Endodermal cell (in vitro differentiated cells): ENCODE measurements around the gene CBFA2T2. TPM values are rescaled to one million over a fixed set of nuclear protein-coding genes. Genes with fewer than 3 reads are reported as not detected.

Experiments
- DNase-seq: peaks from one replicate; pipeline ENCODE4 v3.0.0-alpha.2; 2017
- H3K27ac ChIP-seq: 2 replicates; pipeline ENCODE4 v1.5.1; 2013; ENCODE audit warnings: mild to moderate bottlenecking, low read depth, low read length, moderate library complexity
- H3K27me3 ChIP-seq: 2 replicates; pipeline ENCODE4 v1.6.1; 2013; ENCODE audit warnings: mild to moderate bottlenecking, low read length, moderate library complexity; ENCODE audit not compliant: insufficient read depth, control insufficient read depth, poor library complexity, severe bottlenecking
- H3K36me3 ChIP-seq: 2 replicates; pipeline ENCODE4 v1.7.0; 2013; ENCODE audit warnings: mild to moderate bottlenecking, low read length, moderate library complexity; ENCODE audit not compliant: control insufficient read depth, insufficient read depth
- H3K4me1 ChIP-seq: one replicate; pipeline ENCODE4 v1.7.0; 2013; ENCODE audit warnings: low read length; ENCODE audit not compliant: control insufficient read depth, insufficient read depth
- H3K4me3 ChIP-seq: 2 replicates; pipeline ENCODE4 v1.5.1; 2013; ENCODE audit warnings: mild to moderate bottlenecking, low read length, moderate library complexity
- H3K9ac ChIP-seq: 2 replicates; pipeline ENCODE4 v1.6.1; 2013; ENCODE audit warnings: mild to moderate bottlenecking, low read length, moderate library complexity; ENCODE audit not compliant: poor library complexity, severe bottlenecking; ENCODE audit errors: extremely low read depth
- H3K9me3 ChIP-seq: 2 replicates; pipeline ENCODE4 v1.6.1; 2013; ENCODE audit warnings: mild to moderate bottlenecking, low read length, moderate library complexity; ENCODE audit not compliant: control insufficient read depth
- H3K27ac Mint-ChIP-seq: 2 replicates; pipeline ENCODE4 v1.8.0; 2020; ENCODE audit warnings: mixed read lengths
- H3K27me3 Mint-ChIP-seq: 2 replicates; pipeline ENCODE4 v1.8.0; 2021; ENCODE audit warnings: mild to moderate bottlenecking, mixed read lengths; ENCODE audit not compliant: insufficient read depth
- H3K36me3 Mint-ChIP-seq: 2 replicates; pipeline ENCODE4 v1.8.0; 2020; ENCODE audit warnings: low read depth, mixed read lengths
- H3K4me1 Mint-ChIP-seq: 2 replicates; pipeline ENCODE4 v1.8.0; 2020; ENCODE audit warnings: mixed read lengths
- H3K4me3 Mint-ChIP-seq: 2 replicates; pipeline ENCODE4 v1.8.0; 2020; ENCODE audit warnings: mild to moderate bottlenecking, moderate library complexity, mixed read lengths
- H3K9me3 Mint-ChIP-seq: 2 replicates; pipeline ENCODE4 v1.8.0; 2020; ENCODE audit warnings: mild to moderate bottlenecking, mixed read lengths
- WGBS, 2 experiments: methylation state at CpG; one replicate each; pipeline versions ENCODE4 v1.1.5 to v1.1.7; 2013; ENCODE audit warnings: missing lambda C conversion rate in 2 of 2, mixed read lengths in 1 of 2; ENCODE audit not compliant: insufficient coverage in 1 of 2, insufficient read length in 1 of 2; 5-methylcytosine and 5-hydroxymethylcytosine counted together
- total RNA-seq, 2 donors: library from RNA; stranded (reverse); fragmentation: NEBNext Ultra II Directional in 1 of 2; extraction: Animal tissue kit (Norgen Biotek cat#: 25700) in 1 of 2; gene quantifications; 2 replicates in 1 of 2; 3 replicates in 1 of 2; pipeline ENCODE4 v1.2.1, GENCODE V29; 2021
- TF ChIP-seq, protein P1 (sequence below): fragments of 200-600 bp; sonication (generic); conservative IDR thresholded peaks from 2 replicates; pipeline ENCODE4 v1.5.0; 2021; ENCODE audit warnings: antibody characterized with exemption, mild to moderate bottlenecking

The CBFA2T2 gene
- total RNA-seq, 2 donors from 2014 or later: 26.8 to 32.7 TPM

DNA sequence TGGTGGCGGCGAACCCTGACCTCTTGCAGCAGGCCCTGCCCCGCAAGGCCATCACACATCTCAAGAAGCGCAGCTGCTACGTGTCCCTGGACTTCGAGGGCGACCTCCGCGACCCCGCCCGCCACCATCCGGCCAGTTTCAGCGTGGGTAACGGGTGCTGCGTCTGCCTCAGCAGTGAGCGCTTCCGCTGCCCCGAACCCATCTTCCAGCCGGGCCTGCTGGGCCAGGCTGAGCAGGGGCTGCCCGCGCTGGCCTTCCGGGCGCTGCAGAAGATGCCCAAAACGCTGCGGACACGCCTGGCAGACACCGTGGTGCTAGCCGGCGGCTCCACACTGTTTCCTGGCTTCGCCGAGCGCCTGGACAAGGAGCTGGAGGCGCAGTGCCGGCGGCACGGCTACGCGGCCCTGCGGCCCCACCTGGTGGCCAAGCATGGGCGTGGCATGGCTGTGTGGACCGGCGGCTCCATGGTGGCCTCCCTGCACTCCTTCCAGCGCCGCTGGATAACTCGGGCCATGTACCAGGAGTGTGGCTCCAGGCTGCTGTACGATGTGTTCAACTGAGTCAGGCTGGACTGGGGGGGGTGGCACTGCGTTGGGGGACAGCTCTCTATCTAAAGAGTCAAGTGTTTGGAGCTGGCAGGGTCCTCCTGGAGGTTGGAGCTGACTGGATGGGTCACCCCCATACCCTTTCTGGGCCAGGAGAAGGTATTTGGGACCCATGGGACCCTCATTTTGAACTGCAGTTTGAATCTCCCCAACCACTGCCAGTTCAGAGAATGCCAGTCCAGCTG lies 178.0 kb downstream of the CBFA2T2 start:
- peaks cover 4% of the 10 kb centered on the region for H3K27me3 Mint-ChIP-seq
- H3K27ac ChIP-seq: no peak overlapping the region
- peak overlapping the region; percentile 53 for H3K4me3 Mint-ChIP-seq
- TF ChIP-seq, protein P1, sequence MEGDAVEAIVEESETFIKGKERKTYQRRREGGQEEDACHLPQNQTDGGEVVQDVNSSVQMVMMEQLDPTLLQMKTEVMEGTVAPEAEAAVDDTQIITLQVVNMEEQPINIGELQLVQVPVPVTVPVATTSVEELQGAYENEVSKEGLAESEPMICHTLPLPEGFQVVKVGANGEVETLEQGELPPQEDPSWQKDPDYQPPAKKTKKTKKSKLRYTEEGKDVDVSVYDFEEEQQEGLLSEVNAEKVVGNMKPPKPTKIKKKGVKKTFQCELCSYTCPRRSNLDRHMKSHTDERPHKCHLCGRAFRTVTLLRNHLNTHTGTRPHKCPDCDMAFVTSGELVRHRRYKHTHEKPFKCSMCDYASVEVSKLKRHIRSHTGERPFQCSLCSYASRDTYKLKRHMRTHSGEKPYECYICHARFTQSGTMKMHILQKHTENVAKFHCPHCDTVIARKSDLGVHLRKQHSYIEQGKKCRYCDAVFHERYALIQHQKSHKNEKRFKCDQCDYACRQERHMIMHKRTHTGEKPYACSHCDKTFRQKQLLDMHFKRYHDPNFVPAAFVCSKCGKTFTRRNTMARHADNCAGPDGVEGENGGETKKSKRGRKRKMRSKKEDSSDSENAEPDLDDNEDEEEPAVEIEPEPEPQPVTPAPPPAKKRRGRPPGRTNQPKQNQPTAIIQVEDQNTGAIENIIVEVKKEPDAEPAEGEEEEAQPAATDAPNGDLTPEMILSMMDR: peak; percentile 98
- H3K4me1 ChIP-seq: peaks cover 6% of the 10 kb centered on the region
- peak overlapping the region; percentile 60 for H3K4me3 ChIP-seq
- H3K27ac Mint-ChIP-seq: no peak overlapping the region
- 34 to 55% methylated on average over 35 to 47 of the region's 47 CpGs for WGBS, 2 experiments
- no peaks in the 10 kb centered on the region for H3K27me3 ChIP-seq
- no peak overlapping the region for H3K9ac ChIP-seq
- H3K4me1 Mint-ChIP-seq: peaks cover 26% of the 10 kb centered on the region
- peaks cover 27% of the 10 kb centered on the region for H3K36me3 ChIP-seq
- H3K9me3 Mint-ChIP-seq: no peaks in the 10 kb centered on the region
- no peaks in the 10 kb centered on the region for H3K9me3 ChIP-seq
- H3K36me3 Mint-ChIP-seq: peaks cover 44% of the 10 kb centered on the region
- DNase-seq: peak; percentile 93

DNA sequence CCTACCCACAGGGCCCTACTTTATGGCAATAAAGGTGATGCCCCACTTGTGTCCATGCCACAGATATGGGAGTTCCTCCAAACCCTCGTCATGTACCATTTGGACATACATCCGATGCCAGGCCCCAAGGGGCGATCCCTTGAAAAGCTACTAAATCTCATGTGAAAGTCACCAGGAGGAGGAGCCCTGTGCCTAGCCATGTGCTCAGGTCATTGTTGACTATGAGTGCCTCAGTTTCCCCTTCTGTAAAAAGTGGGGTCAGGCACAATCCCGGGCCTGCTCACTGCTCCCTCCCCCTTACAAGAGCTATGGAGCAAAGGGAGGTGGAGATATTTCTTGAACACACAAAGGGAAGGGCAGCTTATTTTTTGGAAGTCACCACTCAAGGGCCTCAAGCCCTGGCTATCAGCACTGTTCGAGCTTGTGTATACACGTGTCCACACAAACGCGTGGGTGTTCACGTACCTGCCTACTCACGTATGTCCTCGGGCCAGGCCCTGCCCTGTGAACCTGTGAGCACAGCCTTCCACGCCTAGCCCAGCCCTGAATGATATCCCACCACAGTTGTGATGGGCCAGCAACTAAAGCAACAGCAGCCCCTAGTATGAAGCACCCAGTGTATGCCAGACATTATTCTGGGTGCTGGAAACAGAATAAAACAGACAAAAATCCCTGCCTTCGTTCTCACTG lies 178.7 kb downstream of the CBFA2T2 start:
- Mint-ChIP-seq H3K27ac (no peak overlapping the region), H3K36me3 (peaks cover 44% of the 10 kb centered on the region), H3K4me1 (peaks cover 31% of the 10 kb centered on the region), H3K4me3 (no peak overlapping the region), H3K27me3 (peaks cover 4% of the 10 kb centered on the region), H3K9me3 (no peaks in the 10 kb centered on the region)
- Histone ChIP-seq H3K9me3 (no peaks in the 10 kb centered on the region), H3K27me3 (no peaks in the 10 kb centered on the region), H3K9ac (no peak overlapping the region), H3K27ac (no peak overlapping the region), H3K4me1 (peaks cover 13% of the 10 kb centered on the region), H3K36me3 (peaks cover 27% of the 10 kb centered on the region), H3K4me3 (no peak overlapping the region)
- TF ChIP-seq, protein P1: no peak
- no peak for DNase-seq
- WGBS, 2 experiments: 94 to 95% methylated on average over 12 to 13 of the region's 13 CpGs

DNA sequence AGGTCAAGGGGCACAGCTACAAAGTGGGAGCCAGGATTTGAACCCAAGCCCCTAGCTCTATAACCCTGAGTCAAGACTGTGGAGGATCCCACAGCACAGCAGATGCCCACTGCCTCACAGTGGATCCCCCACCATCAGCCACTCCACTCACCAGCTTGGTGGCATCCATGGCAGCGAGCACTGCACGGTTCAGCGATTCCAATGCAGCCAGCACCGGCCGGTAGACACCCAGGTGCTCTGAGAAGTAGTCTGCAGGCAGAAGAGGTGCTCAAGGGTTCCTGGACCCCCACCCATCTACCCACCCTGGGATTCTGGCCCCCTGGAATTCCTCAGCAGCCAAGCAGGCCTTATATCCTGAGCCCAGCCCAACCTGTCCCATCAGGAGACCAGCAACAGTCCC lies 179.3 kb downstream of the CBFA2T2 start:
- 99% methylated on average over 5 of the region's 5 CpGs; no CpG with 5 or more reads in 1 of the 2 experiments for WGBS, 2 experiments
- peaks cover 13% of the 10 kb centered on the region for H3K4me1 ChIP-seq
- Mint-ChIP-seq H3K27me3 (peaks cover 4% of the 10 kb centered on the region), H3K4me1 (peaks cover 31% of the 10 kb centered on the region), H3K9me3 (no peaks in the 10 kb centered on the region), H3K36me3 (peaks cover 44% of the 10 kb centered on the region), H3K4me3 (no peak overlapping the region), H3K27ac (no peak overlapping the region)
- H3K4me3 ChIP-seq: no peak overlapping the region
- H3K9me3 ChIP-seq: no peaks in the 10 kb centered on the region
- no peak overlapping the region for H3K9ac ChIP-seq
- no peaks in the 10 kb centered on the region for H3K27me3 ChIP-seq
- peaks cover 27% of the 10 kb centered on the region for H3K36me3 ChIP-seq
- DNase-seq: no peak
- TF ChIP-seq, protein P1: no peak
- H3K27ac ChIP-seq: no peak overlapping the region
